HG03521 (cell line): ENCODE results near the gene GLMN.
"Not testable (repeated sequence)": the region's sequence is repeated elsewhere in the genome, so short reads cannot be mapped to it uniquely, and the experiment has no call there.

Experiments used
- ATAC-seq: cut with Tn5 transposase; IDR thresholded peaks from one replicate; pipeline ENCODE4 v1.9.1; 2021; ENCODE audit warnings: mild to moderate bottlenecking, moderate library complexity; ENCODE audit not compliant: unreplicated experiment

Gene GLMN

GRCh38 chr1:92299477-92300150 is 827 bp upstream of the GLMN start:
- no peak for ATAC-seq

GRCh38 chr1:92298213-92298572 is 594 bp downstream of the GLMN start:
- ATAC-seq = peak; percentile 1

GRCh38 chr1:92291372-92291999 is 7.3 kb downstream of the GLMN start:
- ATAC-seq = no peak

- not testable (repeated sequence) for ATAC-seq
Observed at GRCh38 chr1:92281411-92281810, 17.4 kb downstream of the GLMN start.

- ATAC-seq = not testable (repeated sequence)
Observed at GRCh38 chr1:92279781-92280180, 19.0 kb downstream of the GLMN start.

- no peak for ATAC-seq
Observed at GRCh38 chr1:92277105-92277723, 21.6 kb downstream of the GLMN start.

GRCh38 chr1:92276082-92276481 is 22.7 kb downstream of the GLMN start:
- no peak for ATAC-seq

GRCh38 chr1:92274939-92275338 is 23.8 kb downstream of the GLMN start:
- ATAC-seq = no peak

GRCh38 chr1:92273039-92273438 is 25.7 kb downstream of the GLMN start:
- no peak for ATAC-seq

- ATAC-seq = no peak
Observed at GRCh38 chr1:92262516-92262915, 36.3 kb downstream of the GLMN start.

GRCh38 chr1:92259350-92259749 is 39.4 kb downstream of the GLMN start:
- no peak for ATAC-seq

- not testable (repeated sequence) for ATAC-seq
Observed at GRCh38 chr1:92254714-92255113, 44.1 kb downstream of the GLMN start.

- no peak for ATAC-seq
Observed at GRCh38 chr1:92244376-92244775, 54.4 kb downstream of the GLMN start.

GRCh38 chr1:92240034-92240433 is 58.8 kb downstream of the GLMN start:
- ATAC-seq = no peak

GRCh38 chr1:92230736-92231135 is 68.1 kb downstream of the GLMN start:
- no peak for ATAC-seq

GRCh38 chr1:92228401-92228800 is 70.4 kb downstream of the GLMN start:
- ATAC-seq = no peak

GRCh38 chr1:92219028-92219427 is 79.8 kb downstream of the GLMN start:
- ATAC-seq = no peak

GRCh38 chr1:92218559-92218958 is 80.2 kb downstream of the GLMN start:
- no peak for ATAC-seq

- no peak for ATAC-seq
Observed at GRCh38 chr1:92217721-92218120, 81.1 kb downstream of the GLMN start, which contains the start of gene C1orf146. Gene C1orf146, plus strand, starts transcription at chr1:92217915. Its CDS starts 13,506 bp downstream, at chr1:92231421.

GRCh38 chr1:92211166-92211565 is 87.6 kb downstream of the GLMN start:
- no peak for ATAC-seq

GRCh38 chr1:92210701-92211100 is 88.1 kb downstream of the GLMN start:
- ATAC-seq = no peak

- no peak for ATAC-seq
Observed at GRCh38 chr1:92203105-92203504, 95.7 kb downstream of the GLMN start.
